Measurements from ENCODE around the gene NUDT15. TPM values are rescaled to one million over a fixed set of nuclear protein-coding genes. Genes with fewer than 3 reads are reported as not detected.
"Not testable (repeated sequence)": the region's sequence is repeated elsewhere in the genome, so short reads cannot be mapped to it uniquely, and the experiment has no call there.

Gene NUDT15
- polyA plus RNA-seq, 1 donor (not counting 4 experiments of a cell fraction or from before 2014, with no cell fraction given) = 41.1 TPM

- peaks cover 41% of the 10 kb centered on the region for H3K4me1 ChIP-seq (ENCODE audit: control insufficient read depth, extremely low read depth, insufficient read depth, low read length)
- FAIRE-seq = peak; percentile 70
- H3K4me2 ChIP-seq (ENCODE audit: control insufficient read depth, extremely low read depth, insufficient read depth, low read depth, low read length) = peak within 1 kb of the TSS; percentile 99
- H3K4me3 ChIP-seq (ENCODE audit: control insufficient read depth in 2 of 3, extremely low read depth in 1 of 3, insufficient read depth in 2 of 3, low read depth in 1 of 3, low read length in 3 of 3) = peak within 1 kb of the TSS; percentile 81 to 97 (median 95)
- no peaks in the 10 kb centered on the region for H4K20me1 ChIP-seq (ENCODE audit: control insufficient read depth, extremely low read depth, insufficient read depth, low read length)
- peaks cover 0 to under 1% of the 10 kb centered on the region in 2 experiments for H3K36me3 ChIP-seq (ENCODE audit: control insufficient read depth in 2 of 2, extremely low read depth in 1 of 2, insufficient read depth in 2 of 2, low read length in 2 of 2)
- H3K9ac ChIP-seq (ENCODE audit: control insufficient read depth, extremely low read depth, insufficient read depth, low read length) = peak within 1 kb of the TSS; percentile 97
- H3K79me2 ChIP-seq (ENCODE audit: control insufficient read depth, insufficient read depth, low read length) = peaks cover 44% of the 10 kb centered on the region
- dilution Hi-C loops (cut with MboI; ENCODE audit: extremely low pct_ligation_motif_present, low sequenced_read_pairs) = no loop called here
- no peaks in the 10 kb centered on the region for H3K9me1 ChIP-seq (ENCODE audit: control insufficient read depth, extremely low read depth, insufficient read depth, low read length)
- DNase-seq (ENCODE audit: low read depth, low spot score) = no peak
- H3K27me3 ChIP-seq (ENCODE audit: control insufficient read depth, extremely low read depth, insufficient read depth, low read length) = no peaks in the 10 kb centered on the region
- TF ChIP-seq EZH2 (IDR thresholded peaks at IDR 0.05; ENCODE audit: low read length) = no peak
- TF ChIP-seq, protein P1, sequence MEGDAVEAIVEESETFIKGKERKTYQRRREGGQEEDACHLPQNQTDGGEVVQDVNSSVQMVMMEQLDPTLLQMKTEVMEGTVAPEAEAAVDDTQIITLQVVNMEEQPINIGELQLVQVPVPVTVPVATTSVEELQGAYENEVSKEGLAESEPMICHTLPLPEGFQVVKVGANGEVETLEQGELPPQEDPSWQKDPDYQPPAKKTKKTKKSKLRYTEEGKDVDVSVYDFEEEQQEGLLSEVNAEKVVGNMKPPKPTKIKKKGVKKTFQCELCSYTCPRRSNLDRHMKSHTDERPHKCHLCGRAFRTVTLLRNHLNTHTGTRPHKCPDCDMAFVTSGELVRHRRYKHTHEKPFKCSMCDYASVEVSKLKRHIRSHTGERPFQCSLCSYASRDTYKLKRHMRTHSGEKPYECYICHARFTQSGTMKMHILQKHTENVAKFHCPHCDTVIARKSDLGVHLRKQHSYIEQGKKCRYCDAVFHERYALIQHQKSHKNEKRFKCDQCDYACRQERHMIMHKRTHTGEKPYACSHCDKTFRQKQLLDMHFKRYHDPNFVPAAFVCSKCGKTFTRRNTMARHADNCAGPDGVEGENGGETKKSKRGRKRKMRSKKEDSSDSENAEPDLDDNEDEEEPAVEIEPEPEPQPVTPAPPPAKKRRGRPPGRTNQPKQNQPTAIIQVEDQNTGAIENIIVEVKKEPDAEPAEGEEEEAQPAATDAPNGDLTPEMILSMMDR (optimal IDR thresholded peaks at IDR 0.05 in 1 of 3, IDR thresholded peaks at IDR 0.05 in 1 of 3, conservative IDR thresholded peaks at IDR 0.05 in 1 of 3; ENCODE audit: extremely low read depth in 1 of 3, insufficient read depth in 2 of 3, low read length in 3 of 3) = no peak
- peak within 1 kb of the TSS; percentile 98 for H3K27ac ChIP-seq (ENCODE audit: control insufficient read depth, insufficient read depth, low read length)
- H3K9me3 ChIP-seq (ENCODE audit: control insufficient read depth, low read depth, low read length) = no peaks in the 10 kb centered on the region
- peak within 1 kb of the TSS; percentile 98 for H2AFZ ChIP-seq (ENCODE audit: control insufficient read depth, low read length)
Observed at GRCh38 chr13:48001114-48001881, 36.2 kb upstream of the NUDT15 start, which contains the start of gene SUCLA2. Gene SUCLA2 (minus strand): TSS chr13:48001273. CDS start chr13:48001269, 4 bp downstream.

DNA sequence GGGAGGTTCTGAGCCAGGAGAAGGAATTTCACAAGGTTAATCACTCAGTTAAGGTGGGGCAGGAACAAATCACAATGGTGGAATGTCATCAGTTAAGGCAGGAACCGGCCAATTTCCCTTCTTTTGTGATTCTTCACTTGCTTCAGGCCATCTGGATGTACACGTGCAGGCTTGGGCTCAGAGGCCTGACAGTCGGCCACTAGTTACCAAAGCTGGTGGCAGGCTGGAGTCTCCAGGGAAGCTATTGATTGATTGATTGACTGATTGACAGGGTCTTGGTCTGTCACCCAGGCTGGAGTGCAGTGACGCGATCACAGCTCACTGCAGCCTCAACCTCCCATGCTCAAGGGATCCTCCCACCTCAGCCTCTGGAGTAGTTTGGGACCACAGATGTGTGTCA is 35.5 kb upstream of the NUDT15 start:
- H3K9me3 ChIP-seq (ENCODE audit: control insufficient read depth, low read depth, low read length); H3K9me1 ChIP-seq (ENCODE audit: control insufficient read depth, extremely low read depth, insufficient read depth, low read length); DNase-seq (ENCODE audit: low read depth, low spot score); H3K36me3 ChIP-seq (ENCODE audit: control insufficient read depth in 2 of 2, extremely low read depth in 1 of 2, insufficient read depth in 2 of 2, low read length in 2 of 2); dilution Hi-C loops (cut with MboI; ENCODE audit: extremely low pct_ligation_motif_present, low sequenced_read_pairs); H3K27me3 ChIP-seq (ENCODE audit: control insufficient read depth, extremely low read depth, insufficient read depth, low read length); H4K20me1 ChIP-seq (ENCODE audit: control insufficient read depth, extremely low read depth, insufficient read depth, low read length); FAIRE-seq: not testable (repeated sequence)
- peak overlapping the region in 1 of 3 experiments; percentile 49 for H3K4me3 ChIP-seq (ENCODE audit: control insufficient read depth in 2 of 3, extremely low read depth in 1 of 3, insufficient read depth in 2 of 3, low read depth in 1 of 3, low read length in 3 of 3)
- peaks cover 40% of the 10 kb centered on the region for H3K79me2 ChIP-seq (ENCODE audit: control insufficient read depth, insufficient read depth, low read length)
- peak overlapping the region; percentile 98 for H3K27ac ChIP-seq (ENCODE audit: control insufficient read depth, insufficient read depth, low read length)
- H2AFZ ChIP-seq (ENCODE audit: control insufficient read depth, low read length) = peak overlapping the region; percentile 9
- H3K4me1 ChIP-seq (ENCODE audit: control insufficient read depth, extremely low read depth, insufficient read depth, low read length) = peaks cover 48% of the 10 kb centered on the region
- H3K9ac ChIP-seq (ENCODE audit: control insufficient read depth, extremely low read depth, insufficient read depth, low read length) = peak overlapping the region; percentile 97
- peak overlapping the region; percentile 99 for H3K4me2 ChIP-seq (ENCODE audit: control insufficient read depth, extremely low read depth, insufficient read depth, low read depth, low read length)

Measured in keratinocyte (primary cell).